ENCODE data around the gene CHCHD3. TPM values are rescaled to one million over a fixed set of nuclear protein-coding genes. Genes with fewer than 3 reads are reported as not detected.

The CHCHD3 gene
- total RNA-seq, 1 donor from 2014 or later: 71.0 TPM

DNA sequence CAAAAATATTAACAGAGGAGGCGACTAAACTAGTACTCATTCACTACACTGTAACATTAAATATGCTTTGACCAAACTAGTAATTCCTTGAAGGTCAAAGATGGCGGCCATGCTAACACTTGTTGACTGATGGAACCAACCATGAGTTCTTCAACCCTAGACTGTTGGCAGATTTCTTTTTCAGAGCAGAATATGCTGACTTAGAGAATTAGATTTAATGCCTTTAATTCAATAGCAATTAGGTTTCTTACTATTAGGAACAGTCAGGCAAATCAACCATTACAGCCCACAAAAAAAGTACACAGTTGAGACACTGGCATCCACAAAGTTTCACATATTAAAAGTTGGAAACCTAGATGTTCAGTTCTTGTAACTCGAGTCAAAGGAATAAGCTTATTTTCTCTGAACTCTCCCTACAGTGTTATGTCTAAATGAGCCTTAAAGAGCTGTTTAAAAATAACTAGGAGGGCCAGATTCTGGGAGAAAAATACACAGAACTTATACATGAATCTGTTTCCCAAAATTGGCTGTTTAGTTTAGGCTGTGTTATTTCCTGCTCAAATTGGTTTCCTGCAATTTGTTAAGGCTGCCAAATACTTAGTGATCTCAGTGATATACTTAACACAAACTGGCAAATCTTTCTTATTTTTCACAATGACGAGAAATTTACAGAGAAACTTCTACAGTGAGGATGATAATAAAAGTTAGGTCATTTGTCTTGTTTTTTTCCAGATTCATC, 17.6 kb downstream of the CHCHD3 start:
- TF ChIP-seq, protein P1, sequence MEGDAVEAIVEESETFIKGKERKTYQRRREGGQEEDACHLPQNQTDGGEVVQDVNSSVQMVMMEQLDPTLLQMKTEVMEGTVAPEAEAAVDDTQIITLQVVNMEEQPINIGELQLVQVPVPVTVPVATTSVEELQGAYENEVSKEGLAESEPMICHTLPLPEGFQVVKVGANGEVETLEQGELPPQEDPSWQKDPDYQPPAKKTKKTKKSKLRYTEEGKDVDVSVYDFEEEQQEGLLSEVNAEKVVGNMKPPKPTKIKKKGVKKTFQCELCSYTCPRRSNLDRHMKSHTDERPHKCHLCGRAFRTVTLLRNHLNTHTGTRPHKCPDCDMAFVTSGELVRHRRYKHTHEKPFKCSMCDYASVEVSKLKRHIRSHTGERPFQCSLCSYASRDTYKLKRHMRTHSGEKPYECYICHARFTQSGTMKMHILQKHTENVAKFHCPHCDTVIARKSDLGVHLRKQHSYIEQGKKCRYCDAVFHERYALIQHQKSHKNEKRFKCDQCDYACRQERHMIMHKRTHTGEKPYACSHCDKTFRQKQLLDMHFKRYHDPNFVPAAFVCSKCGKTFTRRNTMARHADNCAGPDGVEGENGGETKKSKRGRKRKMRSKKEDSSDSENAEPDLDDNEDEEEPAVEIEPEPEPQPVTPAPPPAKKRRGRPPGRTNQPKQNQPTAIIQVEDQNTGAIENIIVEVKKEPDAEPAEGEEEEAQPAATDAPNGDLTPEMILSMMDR (conservative IDR thresholded peaks at IDR 0.05): no peak
- Mint-ChIP-seq H3K9me3 (no peaks in the 10 kb centered on the region), H3K36me3 (peaks cover 37% of the 10 kb centered on the region), H3K4me1 (ENCODE audit: unreplicated experiment) (peaks cover 11% of the 10 kb centered on the region), H3K27ac (no peak overlapping the region), H3K27me3 (no peaks in the 10 kb centered on the region), H3K4me3 (no peak overlapping the region)
- no peak for DNase-seq (ENCODE audit: extremely low spot score, unreplicated experiment)

DNA sequence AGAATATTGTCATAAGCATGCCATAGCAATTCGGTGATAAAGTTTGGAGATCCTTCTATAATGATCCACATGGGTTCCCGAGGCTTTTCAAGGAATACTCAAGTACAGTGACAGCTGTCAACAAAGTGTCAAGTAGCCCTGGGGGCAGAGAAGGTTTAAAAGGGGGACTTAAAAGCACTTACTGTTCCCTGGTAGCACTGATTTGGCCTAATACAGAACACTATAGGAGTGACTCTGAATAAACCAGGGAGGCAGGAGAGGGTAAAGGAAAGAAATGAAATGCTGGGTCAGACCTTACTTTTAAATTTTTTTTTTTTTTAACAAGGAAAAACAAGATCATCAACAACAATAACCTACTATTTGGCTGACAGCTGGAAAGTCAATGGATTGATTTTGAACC, 20.1 kb downstream of the CHCHD3 start:
- TF ChIP-seq, protein P1 (conservative IDR thresholded peaks at IDR 0.05): no peak
- Mint-ChIP-seq H3K4me1 (ENCODE audit: unreplicated experiment) (peaks cover 15% of the 10 kb centered on the region), H3K9me3 (no peaks in the 10 kb centered on the region), H3K27ac (no peak overlapping the region), H3K27me3 (no peaks in the 10 kb centered on the region), H3K36me3 (peaks cover 25% of the 10 kb centered on the region), H3K4me3 (no peak overlapping the region)
- DNase-seq (ENCODE audit: extremely low spot score, unreplicated experiment): no peak

DNA sequence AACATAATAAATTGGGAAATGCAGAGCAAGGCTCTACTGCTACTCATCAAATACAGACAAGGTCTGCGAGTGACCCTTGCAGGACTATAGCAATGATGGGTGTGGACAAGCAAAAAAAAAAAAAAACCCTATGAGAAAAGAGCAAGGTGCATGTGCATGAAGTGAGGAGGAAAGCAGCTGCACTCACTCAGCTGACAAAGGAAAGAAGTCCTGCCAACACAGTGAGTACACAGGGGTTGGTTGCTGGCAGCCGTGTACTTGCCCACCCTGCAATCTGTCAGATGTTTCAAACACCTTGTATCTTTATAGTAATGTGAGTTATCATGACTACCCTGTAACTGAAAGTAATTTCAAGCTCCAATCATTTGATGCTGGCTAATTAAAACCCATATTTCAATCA, 20.5 kb downstream of the CHCHD3 start:
- H3K9me3 Mint-ChIP-seq: no peaks in the 10 kb centered on the region
- H3K4me3 Mint-ChIP-seq: no peak overlapping the region
- H3K36me3 Mint-ChIP-seq: peaks cover 21% of the 10 kb centered on the region
- peaks cover 18% of the 10 kb centered on the region for H3K4me1 Mint-ChIP-seq (ENCODE audit: unreplicated experiment)
- TF ChIP-seq, protein P1 (conservative IDR thresholded peaks at IDR 0.05): no peak
- DNase-seq (ENCODE audit: extremely low spot score, unreplicated experiment): no peak
- no peak overlapping the region for H3K27ac Mint-ChIP-seq
- H3K27me3 Mint-ChIP-seq: no peaks in the 10 kb centered on the region

DNA sequence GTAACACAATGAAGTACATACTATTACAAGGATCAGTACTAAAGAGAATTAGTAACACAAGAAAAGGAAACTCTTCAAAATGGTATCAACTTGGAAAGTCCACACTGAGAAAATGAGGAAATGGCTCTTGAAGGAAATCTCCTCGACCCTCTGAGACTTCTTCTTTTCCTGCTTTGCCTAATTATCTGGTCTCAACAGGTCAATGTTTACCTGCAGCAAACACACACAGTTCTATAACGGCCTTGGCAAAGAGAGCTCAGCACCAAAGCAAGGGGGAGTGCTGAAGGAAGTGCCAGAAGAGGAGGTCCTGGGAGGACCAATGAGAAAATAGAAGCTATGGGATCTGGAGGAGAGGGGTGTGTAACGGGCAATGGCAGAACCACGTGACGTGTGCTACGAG, 21.9 kb downstream of the CHCHD3 start:
- no peak overlapping the region for H3K4me3 Mint-ChIP-seq
- H3K27me3 Mint-ChIP-seq: no peaks in the 10 kb centered on the region
- TF ChIP-seq, protein P1 (conservative IDR thresholded peaks at IDR 0.05): no peak
- no peak overlapping the region for H3K27ac Mint-ChIP-seq
- H3K36me3 Mint-ChIP-seq: peaks cover 21% of the 10 kb centered on the region
- peaks cover 21% of the 10 kb centered on the region for H3K4me1 Mint-ChIP-seq (ENCODE audit: unreplicated experiment)
- H3K9me3 Mint-ChIP-seq: no peaks in the 10 kb centered on the region
- no peak for DNase-seq (ENCODE audit: extremely low spot score, unreplicated experiment)

DNA sequence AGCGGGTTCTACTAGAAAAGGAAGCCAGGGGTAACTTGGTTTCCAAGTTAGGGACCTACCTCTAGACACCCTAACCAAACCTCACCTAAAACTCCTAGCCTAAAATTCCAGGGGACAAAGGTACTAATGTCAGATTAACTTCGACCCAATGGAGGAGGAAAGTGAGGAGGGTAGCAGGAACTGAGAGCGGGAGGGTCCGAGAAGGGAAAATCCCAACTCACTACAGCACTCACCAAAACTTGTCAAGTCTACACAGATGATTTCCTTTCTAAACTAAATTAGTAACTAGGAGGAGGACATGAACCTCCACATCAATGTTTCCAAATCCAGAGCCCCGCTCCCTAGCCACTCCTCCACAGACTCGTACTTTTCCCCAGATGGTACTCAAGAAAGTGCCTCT, 22.6 kb downstream of the CHCHD3 start:
- H3K27me3 Mint-ChIP-seq: no peaks in the 10 kb centered on the region
- TF ChIP-seq, protein P1 (conservative IDR thresholded peaks at IDR 0.05): no peak
- H3K27ac Mint-ChIP-seq: no peak overlapping the region
- peaks cover 21% of the 10 kb centered on the region for H3K4me1 Mint-ChIP-seq (ENCODE audit: unreplicated experiment)
- H3K4me3 Mint-ChIP-seq: no peak overlapping the region
- H3K9me3 Mint-ChIP-seq: no peaks in the 10 kb centered on the region
- DNase-seq (ENCODE audit: extremely low spot score, unreplicated experiment): no peak
- H3K36me3 Mint-ChIP-seq: peaks cover 21% of the 10 kb centered on the region
